IMR-90 (cell line): Measurements from ENCODE around the gene SLC7A10. TPM values are rescaled to one million over a fixed set of nuclear protein-coding genes. Genes with fewer than 3 reads are reported as not detected.

ENCODE experiments used
- ATAC-seq: fragments of 200-7000 bp; cut with Tn5 transposase; 2 replicates; pipeline ENCODE4 v1.9.1; 2020; ENCODE audit warnings: low read depth, mild to moderate bottlenecking, moderate library complexity
- BruUV-seq: library from RNA; stranded (reverse); fragments of 400-500 nt; replicated peaks from 2 replicates; lab custom pipeline; 2021; lab: Mats Ljungman, UMichigan
- CTCF ChIA-PET: fragments of 300-600 bp; formaldehyde crosslinking; extraction: SDS; loops from one replicate; lab custom pipeline; 2021; ENCODE audit warnings: antibody characterized with exemption; lab: Yijun Ruan, JAX
- POLR2A ChIA-PET: fragments of 300-600 bp; sonication (Branson Sonifier 250); formaldehyde crosslinking; loops from one replicate; lab custom pipeline; 2022; ENCODE audit warnings: antibody characterized with exemption; ENCODE audit not compliant: unreplicated experiment; lab: Charles Lee
- DNase-seq: peaks from one replicate; pipeline ENCODE4 v3.0.0; 2013
- H2AFZ ChIP-seq: replicated peaks from 2 replicates; pipeline ENCODE3; 2013; ENCODE audit warnings: low read length, mild to moderate bottlenecking; ENCODE audit not compliant: poor library complexity
- H2AK5ac ChIP-seq: 2 replicates; pipeline ENCODE4 v1.6.1; 2013; ENCODE audit warnings: low read depth, low read length, inconsistent platforms
- H2AK9ac ChIP-seq: replicated peaks from 2 replicates; pipeline ENCODE3; 2013; ENCODE audit warnings: mild to moderate bottlenecking, low read depth, low read length, moderate library complexity; ENCODE audit not compliant: poor library complexity
- H2BK120ac ChIP-seq: 2 replicates; pipeline ENCODE4 v1.6.1; 2013; ENCODE audit warnings: low read depth, low read length, inconsistent platforms
- H2BK15ac ChIP-seq: 3 replicates; pipeline ENCODE4 v1.6.1; 2013; ENCODE audit warnings: low read depth, low read length, inconsistent platforms
- H2BK20ac ChIP-seq: 2 replicates; pipeline ENCODE4 v1.6.1; 2013; ENCODE audit warnings: low read depth, mild to moderate bottlenecking, inconsistent platforms, low read length, moderate library complexity
- H2BK5ac ChIP-seq: 2 replicates; pipeline ENCODE4 v1.6.1; 2013; ENCODE audit warnings: mild to moderate bottlenecking, low read depth, low read length, inconsistent platforms; ENCODE audit not compliant: poor library complexity, severe bottlenecking
- H3K14ac ChIP-seq: replicated peaks from 2 replicates; pipeline ENCODE4 v1.6.1; 2013; ENCODE audit warnings: low read depth, low read length, inconsistent platforms
- H3K18ac ChIP-seq: 2 replicates; pipeline ENCODE4 v1.6.1; 2013; ENCODE audit warnings: low read depth, low read length, control low read depth
- H3K23ac ChIP-seq: 2 replicates; pipeline ENCODE4 v1.6.1; 2013; ENCODE audit warnings: low read depth, low read length, inconsistent platforms
- H3K27ac ChIP-seq: 2 replicates; pipeline ENCODE4 v1.5.1; 2013; ENCODE audit warnings: mild to moderate bottlenecking, control low read depth, low read length; ENCODE audit not compliant: insufficient read depth
- H3K27me3 ChIP-seq: 2 replicates; pipeline ENCODE4 v1.6.1; 2013; ENCODE audit warnings: low read length; ENCODE audit not compliant: control insufficient read depth, insufficient read depth
- H3K36me3 ChIP-seq: 2 replicates; pipeline ENCODE4 v1.6.1; 2013; ENCODE audit warnings: low read length, mixed read lengths; ENCODE audit not compliant: control insufficient read depth, insufficient read depth
- H3K4ac ChIP-seq: 2 replicates; pipeline ENCODE4 v1.6.1; 2013; ENCODE audit warnings: low read depth, low read length, inconsistent platforms
- H3K4me1 ChIP-seq: 2 replicates; pipeline ENCODE4 v1.6.1; 2013; ENCODE audit warnings: low read length, mixed read lengths; ENCODE audit not compliant: control insufficient read depth, insufficient read depth
- H3K4me2 ChIP-seq: 2 replicates; pipeline ENCODE4 v1.6.1; 2013; ENCODE audit warnings: low read depth, mild to moderate bottlenecking, control low read depth, low read length, moderate library complexity
- H3K4me3 ChIP-seq: 2 replicates; pipeline ENCODE4 v1.5.1; 2013; ENCODE audit warnings: low read depth, mild to moderate bottlenecking, control low read depth, low read length, moderate library complexity; ENCODE audit not compliant: insufficient read depth
- H3K56ac ChIP-seq: 2 replicates; pipeline ENCODE4 v1.6.1; 2013; ENCODE audit warnings: low read length, inconsistent platforms; ENCODE audit not compliant: insufficient read depth; ENCODE audit errors: extremely low read depth
- H3K79me1 ChIP-seq, 2 experiments: 2 replicates each; pipeline ENCODE4 v1.6.1; 2013; ENCODE audit warnings: low read length in 2 of 2, inconsistent platforms in 1 of 2, low read depth in 1 of 2
- H3K9ac ChIP-seq: 2 replicates; pipeline ENCODE4 v1.6.1; 2013; ENCODE audit warnings: low read depth, low read length, control low read depth
- H3K9me1 ChIP-seq: 2 replicates; pipeline ENCODE4 v1.6.1; 2013; ENCODE audit warnings: low read length, inconsistent platforms; ENCODE audit not compliant: insufficient read depth
- H3K9me3 ChIP-seq: 2 replicates; pipeline ENCODE4 v1.6.1; 2013; ENCODE audit warnings: low read length; ENCODE audit not compliant: control insufficient read depth, insufficient read depth
- H4K20me1 ChIP-seq: 2 replicates; pipeline ENCODE4 v1.6.1; 2013; ENCODE audit warnings: low read length, inconsistent platforms; ENCODE audit not compliant: insufficient read depth
- H4K5ac ChIP-seq: 2 replicates; pipeline ENCODE4 v1.6.1; 2013; ENCODE audit warnings: mild to moderate bottlenecking, low read depth, low read length, control low read depth
- H4K8ac ChIP-seq, 2 experiments: 2 replicates each; pipeline ENCODE4 v1.6.1; 2013; ENCODE audit warnings: low read depth in 2 of 2, low read length in 2 of 2, control low read depth in 1 of 2, inconsistent platforms in 1 of 2
- H4K91ac ChIP-seq: 2 replicates; pipeline ENCODE4 v1.6.1; 2013; ENCODE audit warnings: low read depth, low read length, inconsistent platforms; ENCODE audit not compliant: insufficient read depth
- BHLHE40 ChIP-seq: fragments of 150-350 bp; IDR thresholded peaks from 2 replicates; pipeline ENCODE4 v1.6.1; 2016; ENCODE audit warnings: mild to moderate bottlenecking, low read depth, low read length
- CEBPB ChIP-seq: IDR thresholded peaks from 2 replicates; pipeline ENCODE4 v1.6.1; 2012; ENCODE audit warnings: low read depth, low read length, improper control_type of control experiment
- CHD1 ChIP-seq: IDR thresholded peaks from 2 replicates; pipeline ENCODE4 v1.6.1; 2012; ENCODE audit warnings: low read depth, low read length, improper control_type of control experiment
- ELK1 ChIP-seq: fragments of 150-350 bp; IDR thresholded peaks from 2 replicates; pipeline ENCODE4 v1.6.1; 2016; ENCODE audit warnings: low read depth, mild to moderate bottlenecking, low read length, moderate library complexity, borderline replicate concordance
- FOS ChIP-seq: fragments of 150-350 bp; IDR thresholded peaks from 2 replicates; pipeline ENCODE4 v1.6.1; 2016; ENCODE audit warnings: low read depth, low read length
- MAFK ChIP-seq: IDR thresholded peaks from 2 replicates; pipeline ENCODE4 v1.6.1; 2012; ENCODE audit warnings: low read depth, low read length, improper control_type of control experiment
- MAZ ChIP-seq: IDR thresholded peaks from 2 replicates; pipeline ENCODE4 v1.6.1; 2012; ENCODE audit warnings: low read depth, mild to moderate bottlenecking, low read length, improper control_type of control experiment, moderate library complexity, borderline replicate concordance
- MXI1 ChIP-seq: IDR thresholded peaks from 2 replicates; pipeline ENCODE4 v1.6.1; 2012; ENCODE audit warnings: low read depth, mild to moderate bottlenecking, low read length, moderate library complexity, borderline replicate concordance
- NFE2L2 ChIP-seq: fragments of 150-350 bp; IDR thresholded peaks from 2 replicates; pipeline ENCODE4 v1.6.1; 2016; ENCODE audit warnings: low read depth, mild to moderate bottlenecking, low read length
- POLR2A ChIP-seq: IDR thresholded peaks from 2 replicates; pipeline ENCODE4 v1.6.1; 2012; ENCODE audit warnings: mild to moderate bottlenecking, low read depth, low read length
- RCOR1 ChIP-seq: IDR thresholded peaks from 2 replicates; pipeline ENCODE4 v1.6.1; 2012; ENCODE audit warnings: mild to moderate bottlenecking, low read length, improper control_type of control experiment; ENCODE audit not compliant: insufficient replicate concordance
- RFX5 ChIP-seq: IDR thresholded peaks from 2 replicates; pipeline ENCODE4 v1.8.0; 2012; ENCODE audit warnings: low read depth, mild to moderate bottlenecking, low read length, moderate library complexity
- SMC3 ChIP-seq: fragments of 150-350 bp; IDR thresholded peaks from 2 replicates; pipeline ENCODE4 v1.6.1; 2016; ENCODE audit warnings: low read depth, mild to moderate bottlenecking, antibody characterized with exemption, low read length, moderate library complexity
- USF2 ChIP-seq: fragments of 150-350 bp; IDR thresholded peaks from 2 replicates; pipeline ENCODE4 v1.6.1; 2017; ENCODE audit warnings: mild to moderate bottlenecking, antibody characterized with exemption, low read length, low read depth
- WGBS, 2 experiments: methylation state at CpG; one replicate each; pipeline versions ENCODE4 v1.1.5 to v1.1.7; 2013; ENCODE audit warnings: missing lambda C conversion rate in 2 of 2; ENCODE audit not compliant: insufficient read length in 1 of 2; ENCODE audit errors: extremely low coverage in 2 of 2; 5-methylcytosine and 5-hydroxymethylcytosine counted together
- dilution Hi-C: fragments of 300-500 bp; cut with HindIII; formaldehyde crosslinking; loops from one replicate; pipeline ENCODE4 v1.14.3; 2018; ENCODE audit warnings: low sequenced_read_pairs; ENCODE audit not compliant: unreplicated experiment
- in situ Hi-C: fragments of 300-500 bp; cut with MboI; formaldehyde crosslinking; loops from 3 replicates; pipeline ENCODE4 v1.14.3; 2019; ENCODE audit warnings: low sequenced_read_pairs, inconsistent platforms, mixed read lengths
- intact Hi-C: fragments of 100-400 bp; cut with micrococcal nuclease; formaldehyde crosslinking; loops from 2 replicates; pipeline ENCODE4 v1.10.0; 2022
- polyA plus RNA-seq, 3 experiments: library from polyadenylated mRNA; depleted of rRNA; stranded (reverse); fragments of >200 nt; gene quantifications; 2 replicates each; pipeline ENCODE4 v1.2.3, GENCODE V29; 2012; ENCODE audit warnings: low replicate concordance in 1 of 3
- total RNA-seq: library from RNA; depleted of rRNA; stranded (reverse); fragments of >200 nt; gene quantifications from 2 replicates; pipeline ENCODE4 v1.2.3, GENCODE V29; 2012

The SLC7A10 gene
- total and polyA plus RNA-seq, 2 of the 4 experiments (the other 2 are of a cell fraction) = not detected

GRCh38 chr19:33252971-33253370, 27.3 kb upstream of the SLC7A10 start:
- BruUV-seq = no TSS peak
- H3K9me3 ChIP-seq = peaks cover 2% of the 10 kb centered on the region
- TF ChIP-seq FOS (no peak), MAZ (no peak), ELK1 (no peak), BHLHE40 (no peak), POLR2A (no peak), NFE2L2 (no peak), RFX5 (no peak), USF2 (no peak), MAFK (no peak), CHD1 (no peak), CEBPB (no peak), RCOR1 (no peak), SMC3 (no peak), MXI1 (no peak)

More at GRCh38 chr19:33252971-33253370, 27.3 kb upstream of the SLC7A10 start:
- ATAC-seq (no peak), DNase-seq (no peak)
- no peak overlapping the region for H2BK5ac ChIP-seq
- H4K8ac ChIP-seq = no peak overlapping the region
- 0 out of 2 replicates have a peak, but pooled peaks cover 12% of the 10 kb centered on the region for H3K9me1 ChIP-seq
- H3K56ac ChIP-seq = no peak overlapping the region
- no peak overlapping the region for H2BK120ac ChIP-seq
- no peak overlapping the region for H3K18ac ChIP-seq
- H2AK9ac ChIP-seq = no peak overlapping the region
- H2AFZ ChIP-seq = no peak overlapping the region
- no peaks in the 10 kb centered on the region for H4K20me1 ChIP-seq
- no peak overlapping the region for H3K23ac ChIP-seq
- H3K36me3 ChIP-seq = no peaks in the 10 kb centered on the region
- H2BK20ac ChIP-seq = no peak overlapping the region
- CTCF ChIA-PET = no interaction called here
- no peak overlapping the region for H3K4ac ChIP-seq
- H2BK15ac ChIP-seq = no peak overlapping the region
- intact Hi-C loops (no loop called here), dilution Hi-C loops (no loop called here), in situ Hi-C loops (no loop called here)
- H3K27me3 ChIP-seq = peaks cover 12% of the 10 kb centered on the region
- H4K91ac ChIP-seq = no peak overlapping the region
- no peak overlapping the region for H3K27ac ChIP-seq
- no peak overlapping the region for H3K4me2 ChIP-seq
- POLR2A ChIA-PET = no interaction called here
- H2AK5ac ChIP-seq = no peak overlapping the region
- H3K4me1 ChIP-seq = no peaks in the 10 kb centered on the region
- 70% methylated on average over 2 of the region's 8 CpGs; no CpG with 5 or more reads in 1 of the 2 experiments for WGBS, 2 experiments
- no peak overlapping the region for H3K14ac ChIP-seq
- no peak overlapping the region for H4K5ac ChIP-seq
- no peak overlapping the region for H3K4me3 ChIP-seq
- no peaks in the 10 kb centered on the region for H3K79me1 ChIP-seq
- H3K9ac ChIP-seq = no peak overlapping the region
